Measurements from ENCODE around the gene MUC6. TPM values are rescaled to one million over a fixed set of nuclear protein-coding genes. Genes with fewer than 3 reads are reported as not detected.

MUC6 gene
- total RNA-seq, 1 experiment from 2014 or later, result 0.07 TPM

DNA sequence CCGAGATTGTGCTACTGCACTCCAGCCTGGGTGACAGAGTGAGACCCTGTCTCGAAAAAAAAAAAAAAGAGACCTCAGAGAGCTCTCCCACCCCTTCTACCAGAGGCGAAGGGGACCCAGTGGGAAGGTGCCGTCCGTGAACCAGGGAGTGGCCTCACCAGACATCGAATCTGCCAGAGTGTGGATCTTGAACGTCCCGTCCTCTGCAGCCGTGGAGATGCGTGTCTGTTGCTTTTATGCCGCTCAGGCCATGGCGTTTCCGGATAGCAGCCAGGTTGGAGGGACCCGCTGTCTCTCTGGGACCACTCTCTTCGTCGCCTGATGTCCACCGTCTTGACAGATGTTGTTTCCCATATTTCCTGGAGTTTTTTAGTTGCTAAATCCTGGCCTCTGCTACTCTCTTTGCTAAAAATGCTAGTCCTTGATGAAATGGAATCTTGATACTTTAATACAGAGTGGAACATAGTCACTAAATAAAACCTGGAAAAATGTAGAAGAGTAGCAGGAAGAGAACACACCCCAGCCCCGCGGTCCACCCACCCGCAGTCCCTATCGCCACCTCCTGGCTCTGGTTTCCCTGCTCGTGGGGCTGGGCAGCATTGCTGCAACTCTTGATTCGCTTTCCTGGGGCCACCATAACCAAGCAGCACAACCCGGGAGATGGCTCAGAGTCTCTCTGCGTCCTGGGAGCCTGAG is 12.0 kb upstream of the MUC6 start:
- CTCF ChIA-PET, result no interaction called here
- no peak overlapping the region for H3K4me3 ChIP-seq
- H3F3A ChIP-seq (ENCODE audit: insufficient read depth, low read depth), result no peaks in the 10 kb centered on the region
- H3K9me2 ChIP-seq (ENCODE audit: insufficient read depth), result no peaks in the 10 kb centered on the region
- POLR2A ChIA-PET (ENCODE audit: unreplicated experiment), result no interaction called here
- H3K4me1 ChIP-seq (replicated peaks; ENCODE audit: insufficient read depth), result no peaks in the 10 kb centered on the region
- H3K4me2 ChIP-seq, result no peak overlapping the region
- no peaks in the 10 kb centered on the region for H4K20me1 ChIP-seq (ENCODE audit: insufficient read depth)
- H3K79me2 ChIP-seq (ENCODE audit: low read depth), result no peaks in the 10 kb centered on the region
- no peak overlapping the region for H2AFZ ChIP-seq
- no peaks in the 10 kb centered on the region for H3K36me3 ChIP-seq (ENCODE audit: low read depth)
- H3K27me3 ChIP-seq (ENCODE audit: insufficient read depth, low read depth), result no peaks in the 10 kb centered on the region
- no peak for DNase-seq
- no TSS peak for BruUV-seq (replicated peaks)
- no peaks in the 10 kb centered on the region for H3K9me3 ChIP-seq (ENCODE audit: insufficient read depth, low read depth)
- intact Hi-C loops (cut with micrococcal nuclease; ENCODE audit: unreplicated experiment), result no loop called here
- TF ChIP-seq, protein P1, sequence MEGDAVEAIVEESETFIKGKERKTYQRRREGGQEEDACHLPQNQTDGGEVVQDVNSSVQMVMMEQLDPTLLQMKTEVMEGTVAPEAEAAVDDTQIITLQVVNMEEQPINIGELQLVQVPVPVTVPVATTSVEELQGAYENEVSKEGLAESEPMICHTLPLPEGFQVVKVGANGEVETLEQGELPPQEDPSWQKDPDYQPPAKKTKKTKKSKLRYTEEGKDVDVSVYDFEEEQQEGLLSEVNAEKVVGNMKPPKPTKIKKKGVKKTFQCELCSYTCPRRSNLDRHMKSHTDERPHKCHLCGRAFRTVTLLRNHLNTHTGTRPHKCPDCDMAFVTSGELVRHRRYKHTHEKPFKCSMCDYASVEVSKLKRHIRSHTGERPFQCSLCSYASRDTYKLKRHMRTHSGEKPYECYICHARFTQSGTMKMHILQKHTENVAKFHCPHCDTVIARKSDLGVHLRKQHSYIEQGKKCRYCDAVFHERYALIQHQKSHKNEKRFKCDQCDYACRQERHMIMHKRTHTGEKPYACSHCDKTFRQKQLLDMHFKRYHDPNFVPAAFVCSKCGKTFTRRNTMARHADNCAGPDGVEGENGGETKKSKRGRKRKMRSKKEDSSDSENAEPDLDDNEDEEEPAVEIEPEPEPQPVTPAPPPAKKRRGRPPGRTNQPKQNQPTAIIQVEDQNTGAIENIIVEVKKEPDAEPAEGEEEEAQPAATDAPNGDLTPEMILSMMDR (conservative IDR thresholded peaks at IDR 0.05), result no peak
- TF ChIP-seq EZH2 (IDR thresholded peaks at IDR 0.05; ENCODE audit: low read depth), result no peak
- no peak overlapping the region for H3K27ac ChIP-seq

DNA sequence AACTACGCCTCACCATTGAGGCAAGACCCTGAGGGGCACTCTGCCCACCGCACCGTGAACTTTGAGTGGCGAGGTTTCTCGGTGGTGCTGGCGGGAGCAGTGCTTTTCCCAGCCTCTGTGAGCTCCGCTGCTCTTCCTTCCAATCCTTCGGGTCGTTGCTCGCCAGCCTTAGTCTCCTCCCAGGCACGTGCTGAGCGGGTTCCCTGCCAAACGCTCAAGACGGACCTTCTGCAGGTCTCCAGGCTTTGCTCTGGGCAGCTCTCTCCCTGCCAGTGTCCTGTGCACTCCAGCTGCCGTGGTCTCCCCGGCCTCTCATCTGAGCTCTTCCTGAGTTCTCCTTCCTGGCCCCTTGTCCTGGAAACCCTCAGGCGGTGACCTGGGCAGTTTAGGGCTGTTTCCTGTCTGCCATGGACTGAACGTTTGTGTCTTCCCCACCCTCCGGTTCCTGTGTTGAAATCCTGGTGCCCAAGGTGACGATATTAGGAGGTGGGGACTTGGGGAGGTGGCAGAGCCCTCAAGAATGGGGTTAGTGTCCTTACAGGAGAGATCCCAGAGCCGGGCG is 11.2 kb upstream of the MUC6 start:
- Histone ChIP-seq H3K79me2 (ENCODE audit: low read depth) (no peaks in the 10 kb centered on the region), H3K9me2 (ENCODE audit: insufficient read depth) (no peaks in the 10 kb centered on the region), H3K27ac (no peak overlapping the region), H2AFZ (no peak overlapping the region), H4K20me1 (ENCODE audit: insufficient read depth) (no peaks in the 10 kb centered on the region), H3F3A (ENCODE audit: insufficient read depth, low read depth) (no peaks in the 10 kb centered on the region), H3K4me1 (replicated peaks; ENCODE audit: insufficient read depth) (no peaks in the 10 kb centered on the region), H3K27me3 (ENCODE audit: insufficient read depth, low read depth) (no peaks in the 10 kb centered on the region), H3K4me2 (no peak overlapping the region), H3K4me3 (no peak overlapping the region), H3K9me3 (ENCODE audit: insufficient read depth, low read depth) (no peaks in the 10 kb centered on the region), H3K36me3 (ENCODE audit: low read depth) (no peaks in the 10 kb centered on the region)
- no TSS peak for BruUV-seq (replicated peaks)
- POLR2A ChIA-PET (ENCODE audit: unreplicated experiment), result no interaction called here
- DNase-seq, result no peak
- TF ChIP-seq, protein P1 (conservative IDR thresholded peaks at IDR 0.05), result no peak
- TF ChIP-seq EZH2 (IDR thresholded peaks at IDR 0.05; ENCODE audit: low read depth), result no peak
- CTCF ChIA-PET, result no interaction called here
- intact Hi-C loops (cut with micrococcal nuclease; ENCODE audit: unreplicated experiment), result no loop called here

DNA sequence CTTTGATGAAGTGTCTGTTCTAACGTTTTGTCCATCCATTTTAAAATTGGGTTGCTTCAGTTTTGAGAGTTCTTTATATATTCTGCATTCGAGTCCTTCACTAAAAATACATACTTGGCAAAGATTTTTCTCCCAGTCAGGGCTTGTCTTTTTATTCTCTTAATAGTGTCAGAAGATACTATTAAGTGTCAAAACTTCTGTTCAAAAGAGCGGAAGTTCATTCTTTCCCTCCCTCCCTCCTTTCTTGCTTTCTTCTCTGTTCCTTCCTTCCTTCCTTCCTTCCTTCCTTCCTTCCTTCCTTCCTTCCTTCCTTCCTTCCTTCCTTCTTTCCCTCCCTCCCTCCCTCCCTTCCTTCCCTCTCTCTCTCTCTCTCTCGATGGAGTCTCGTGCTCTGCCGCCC is 7.6 kb upstream of the MUC6 start:
- CTCF ChIA-PET, result no interaction called here
- no peaks in the 10 kb centered on the region for H3K9me2 ChIP-seq (ENCODE audit: insufficient read depth)
- H3K36me3 ChIP-seq (ENCODE audit: low read depth), result no peaks in the 10 kb centered on the region
- H2AFZ ChIP-seq, result no peak overlapping the region
- TF ChIP-seq EZH2 (IDR thresholded peaks at IDR 0.05; ENCODE audit: low read depth), result no peak
- TF ChIP-seq, protein P1 (conservative IDR thresholded peaks at IDR 0.05), result no peak
- no peaks in the 10 kb centered on the region for H3K27me3 ChIP-seq (ENCODE audit: insufficient read depth, low read depth)
- POLR2A ChIA-PET (ENCODE audit: unreplicated experiment), result no interaction called here
- no peak overlapping the region for H3K27ac ChIP-seq
- no TSS peak for BruUV-seq (replicated peaks)
- H3K9me3 ChIP-seq (ENCODE audit: insufficient read depth, low read depth), result no peaks in the 10 kb centered on the region
- intact Hi-C loops (cut with micrococcal nuclease; ENCODE audit: unreplicated experiment), result loop anchor here (5.0 kb wide), 1 partner anchor 132 kb away; the partner anchor contains the start of gene CHID1
- no peak overlapping the region for H3K4me2 ChIP-seq
- H3K79me2 ChIP-seq (ENCODE audit: low read depth), result no peaks in the 10 kb centered on the region
- no peak overlapping the region for H3K4me3 ChIP-seq
- H3K4me1 ChIP-seq (replicated peaks; ENCODE audit: insufficient read depth), result peaks cover 32% of the 10 kb centered on the region
- no peaks in the 10 kb centered on the region for H4K20me1 ChIP-seq (ENCODE audit: insufficient read depth)
- DNase-seq, result no peak
- H3F3A ChIP-seq (ENCODE audit: insufficient read depth, low read depth), result no peaks in the 10 kb centered on the region; the same call in 1 of the 2 replicates
